ENCODE data around the gene SLC10A7.

DNA sequence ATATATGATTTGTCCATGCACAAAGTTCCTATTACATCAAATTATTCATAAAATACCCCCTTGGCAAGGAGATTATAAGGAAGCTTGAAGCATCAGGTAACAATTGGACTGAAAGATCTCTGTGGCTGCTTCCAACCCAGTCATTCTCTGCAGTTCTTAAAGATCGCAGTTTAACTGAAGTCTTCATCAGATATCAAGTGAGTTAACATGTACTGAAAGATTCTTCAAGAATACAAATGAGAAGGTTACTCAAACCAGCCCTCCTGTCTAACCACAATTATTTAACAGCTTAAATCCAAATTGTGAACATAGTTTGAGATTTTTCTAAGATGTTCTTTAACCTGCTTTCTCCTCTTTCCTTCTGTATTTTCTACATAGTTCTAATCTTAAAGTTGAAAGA is 56.1 kb downstream of the SLC10A7 start:
- TF ChIP-seq POLR2A (IDR thresholded peaks at IDR 0.05), result no peak
- TF ChIP-seq, protein P1, sequence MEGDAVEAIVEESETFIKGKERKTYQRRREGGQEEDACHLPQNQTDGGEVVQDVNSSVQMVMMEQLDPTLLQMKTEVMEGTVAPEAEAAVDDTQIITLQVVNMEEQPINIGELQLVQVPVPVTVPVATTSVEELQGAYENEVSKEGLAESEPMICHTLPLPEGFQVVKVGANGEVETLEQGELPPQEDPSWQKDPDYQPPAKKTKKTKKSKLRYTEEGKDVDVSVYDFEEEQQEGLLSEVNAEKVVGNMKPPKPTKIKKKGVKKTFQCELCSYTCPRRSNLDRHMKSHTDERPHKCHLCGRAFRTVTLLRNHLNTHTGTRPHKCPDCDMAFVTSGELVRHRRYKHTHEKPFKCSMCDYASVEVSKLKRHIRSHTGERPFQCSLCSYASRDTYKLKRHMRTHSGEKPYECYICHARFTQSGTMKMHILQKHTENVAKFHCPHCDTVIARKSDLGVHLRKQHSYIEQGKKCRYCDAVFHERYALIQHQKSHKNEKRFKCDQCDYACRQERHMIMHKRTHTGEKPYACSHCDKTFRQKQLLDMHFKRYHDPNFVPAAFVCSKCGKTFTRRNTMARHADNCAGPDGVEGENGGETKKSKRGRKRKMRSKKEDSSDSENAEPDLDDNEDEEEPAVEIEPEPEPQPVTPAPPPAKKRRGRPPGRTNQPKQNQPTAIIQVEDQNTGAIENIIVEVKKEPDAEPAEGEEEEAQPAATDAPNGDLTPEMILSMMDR (IDR thresholded peaks at IDR 0.05), result no peak
